LNCaP clone FGC (cell line): ENCODE data around the gene DMKN.

Source experiments
- DNase-seq: peaks from one replicate; pipeline ENCODE4 v3.0.0-alpha.2; 2011; ENCODE audit warnings: low read depth
- H3K4me3 ChIP-seq: 2 replicates; pipeline ENCODE4 v1.5.1; 2011; ENCODE audit warnings: mild to moderate bottlenecking, low read depth, low read length, control low read depth
- TF ChIP-seq, protein P1 (sequence below): IDR thresholded peaks from 2 replicates; pipeline ENCODE4 v1.5.1; 2012; ENCODE audit warnings: mild to moderate bottlenecking; ENCODE audit not compliant: control insufficient read depth, insufficient read depth; ENCODE audit errors: extremely low read depth

Gene DMKN

DNA sequence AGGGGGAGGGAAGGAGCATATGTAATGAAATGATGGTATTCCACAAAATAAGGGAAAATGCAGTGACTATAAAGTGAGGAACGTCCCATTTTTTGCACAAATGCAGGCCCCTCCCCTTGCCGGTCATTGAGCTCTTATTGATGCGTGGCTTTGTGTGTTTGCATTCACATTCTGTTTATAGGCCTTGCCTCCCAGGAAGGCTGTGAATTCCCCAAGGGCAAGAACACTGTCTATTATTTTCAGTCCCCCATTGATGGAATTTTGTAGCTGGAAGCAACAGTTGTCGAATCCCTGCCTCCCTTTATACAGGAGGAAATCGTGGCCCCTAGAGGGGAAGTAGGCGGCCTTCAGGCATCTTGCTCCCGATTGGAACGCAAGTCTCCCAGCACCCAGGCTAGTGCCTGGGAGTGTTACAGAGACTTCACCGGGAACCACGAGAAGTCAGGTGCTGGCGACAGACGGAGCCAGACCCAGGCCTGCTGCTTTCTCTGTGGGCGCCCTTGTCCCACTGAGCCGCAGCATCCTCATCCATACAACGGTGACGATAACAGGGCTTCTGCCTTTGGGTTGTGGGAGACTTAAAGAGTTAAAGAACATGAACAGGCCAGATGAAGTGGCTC is 7.8 kb upstream of the DMKN start:
- DNase-seq = no peak
- TF ChIP-seq, protein P1, sequence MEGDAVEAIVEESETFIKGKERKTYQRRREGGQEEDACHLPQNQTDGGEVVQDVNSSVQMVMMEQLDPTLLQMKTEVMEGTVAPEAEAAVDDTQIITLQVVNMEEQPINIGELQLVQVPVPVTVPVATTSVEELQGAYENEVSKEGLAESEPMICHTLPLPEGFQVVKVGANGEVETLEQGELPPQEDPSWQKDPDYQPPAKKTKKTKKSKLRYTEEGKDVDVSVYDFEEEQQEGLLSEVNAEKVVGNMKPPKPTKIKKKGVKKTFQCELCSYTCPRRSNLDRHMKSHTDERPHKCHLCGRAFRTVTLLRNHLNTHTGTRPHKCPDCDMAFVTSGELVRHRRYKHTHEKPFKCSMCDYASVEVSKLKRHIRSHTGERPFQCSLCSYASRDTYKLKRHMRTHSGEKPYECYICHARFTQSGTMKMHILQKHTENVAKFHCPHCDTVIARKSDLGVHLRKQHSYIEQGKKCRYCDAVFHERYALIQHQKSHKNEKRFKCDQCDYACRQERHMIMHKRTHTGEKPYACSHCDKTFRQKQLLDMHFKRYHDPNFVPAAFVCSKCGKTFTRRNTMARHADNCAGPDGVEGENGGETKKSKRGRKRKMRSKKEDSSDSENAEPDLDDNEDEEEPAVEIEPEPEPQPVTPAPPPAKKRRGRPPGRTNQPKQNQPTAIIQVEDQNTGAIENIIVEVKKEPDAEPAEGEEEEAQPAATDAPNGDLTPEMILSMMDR = no peak
- no peak overlapping the region for H3K4me3 ChIP-seq

DNA sequence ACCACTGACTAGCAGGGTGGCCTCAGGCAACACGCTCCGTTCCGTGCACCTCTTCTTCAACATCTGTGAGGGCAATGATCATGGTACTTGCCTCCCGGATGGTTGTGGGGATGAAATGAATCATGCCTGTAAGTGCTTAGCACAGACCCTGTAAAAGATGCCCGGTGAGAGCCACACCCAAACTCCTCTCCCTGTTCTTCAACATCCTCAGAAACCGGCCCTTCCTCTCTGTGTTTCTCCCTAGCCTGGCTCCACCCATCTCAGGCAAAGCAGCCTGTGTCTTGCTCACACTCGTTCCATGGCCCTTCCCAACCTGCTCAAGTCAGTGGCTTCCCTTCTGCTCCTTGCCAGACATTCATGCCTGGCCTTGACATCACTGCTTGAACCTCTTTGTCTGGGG is 5.8 kb upstream of the DMKN start:
- DNase-seq = no peak
- no peak overlapping the region for H3K4me3 ChIP-seq
- TF ChIP-seq, protein P1 = no peak

DNA sequence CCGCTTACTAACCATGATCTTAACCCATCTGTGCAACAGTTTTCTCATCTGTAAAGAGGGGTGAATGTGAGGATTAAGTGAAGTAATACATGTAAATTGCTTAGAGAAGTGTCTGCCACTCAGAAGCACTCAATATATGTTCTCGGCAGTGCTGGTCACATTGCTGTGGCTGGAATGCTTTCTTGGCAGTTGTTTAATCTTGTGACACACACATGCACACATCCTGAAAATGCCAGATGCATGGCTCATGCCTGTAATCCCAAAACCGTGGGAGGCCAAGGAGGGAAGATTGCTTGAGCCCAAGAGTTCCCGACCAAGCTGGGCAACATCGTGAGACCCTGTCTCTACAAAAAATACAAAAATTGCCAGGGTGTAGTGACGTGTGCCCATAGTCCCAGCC is 4.9 kb upstream of the DMKN start:
- TF ChIP-seq, protein P1 = no peak
- no peak for DNase-seq
- H3K4me3 ChIP-seq = no peak overlapping the region

DNA sequence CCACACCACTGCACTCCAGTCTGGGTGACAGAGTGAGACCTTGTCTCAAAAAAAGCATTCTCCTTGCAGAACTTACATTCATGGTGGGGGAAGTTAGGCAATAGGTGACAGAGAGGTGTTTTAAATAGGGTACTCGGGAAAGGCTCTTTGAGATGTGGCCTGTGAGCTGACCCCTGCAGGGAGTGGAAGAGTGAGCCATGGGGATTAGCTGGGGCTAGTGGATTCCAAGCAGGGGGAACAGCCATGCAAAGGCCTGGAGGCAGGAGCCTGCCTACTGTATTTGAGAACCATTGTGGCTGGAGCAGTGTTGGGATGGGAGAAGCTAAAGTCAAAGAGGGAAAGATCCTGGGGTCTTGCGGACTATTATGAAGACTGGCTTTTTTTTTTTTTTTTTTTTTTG is 3.9 kb upstream of the DMKN start:
- no peak for DNase-seq
- H3K4me3 ChIP-seq = no peak overlapping the region
- TF ChIP-seq, protein P1 = no peak

DNA sequence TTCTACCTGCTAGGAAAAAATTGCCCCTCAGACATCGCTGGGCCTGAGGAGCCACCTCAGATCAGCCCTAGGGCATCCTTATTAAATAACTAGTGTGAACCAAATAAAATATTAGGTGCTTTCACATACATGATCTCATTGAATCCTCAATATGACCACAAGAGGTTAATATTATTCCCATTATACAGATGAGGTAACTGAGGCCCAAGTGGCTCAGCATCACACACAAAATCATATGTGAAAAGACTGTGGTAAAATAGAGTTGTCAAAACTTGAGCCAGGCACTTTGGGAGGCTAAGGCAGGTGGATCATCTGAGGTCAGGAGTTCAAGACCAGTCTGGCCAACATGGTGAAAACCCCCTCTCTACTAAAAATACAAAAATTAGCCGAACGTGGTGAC is 2.9 kb upstream of the DMKN start:
- TF ChIP-seq, protein P1 = no peak
- DNase-seq = no peak
- H3K4me3 ChIP-seq = no peak overlapping the region

DNA sequence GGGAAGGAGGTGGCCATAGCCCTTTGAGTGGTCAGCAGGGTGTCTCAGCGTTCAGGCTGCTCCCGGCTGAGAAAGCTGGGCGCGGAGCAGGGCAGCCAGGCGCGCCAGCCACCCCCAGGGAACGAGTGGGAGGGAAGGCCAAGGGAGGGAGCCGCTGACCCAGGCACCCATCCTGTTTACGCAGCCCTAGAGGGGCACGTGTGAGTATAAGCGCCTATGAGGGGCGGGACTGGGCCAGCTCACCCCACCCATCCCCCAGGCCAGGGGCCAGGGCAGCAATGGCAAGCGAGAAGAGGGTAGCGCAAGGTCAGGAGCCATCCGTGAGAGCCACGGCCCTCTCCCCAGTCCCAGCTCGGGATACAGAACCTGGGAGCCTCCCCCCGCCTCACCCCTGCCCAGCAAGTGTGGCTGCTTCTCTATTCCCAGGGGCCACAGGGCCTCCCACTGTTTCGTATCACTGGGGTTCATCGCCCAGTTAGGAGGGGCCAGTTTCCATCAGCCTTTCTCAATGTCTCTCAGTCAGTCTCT is 897 bp upstream of the DMKN start:
- no peak overlapping the region for H3K4me3 ChIP-seq
- DNase-seq = no peak
- TF ChIP-seq, protein P1 = no peak
